ENCODE results near the gene JAKMIP2. TPM values are rescaled to one million over a fixed set of nuclear protein-coding genes. Genes with fewer than 3 reads are reported as not detected.

Gene JAKMIP2
- total and polyA plus RNA-seq, 8 donors = 0.73 to 11.7 (median 8.1) TPM

- no peak for DNase-seq
- no peak overlapping the region for H3K27ac ChIP-seq
- no peaks in the 10 kb centered on the region for H3K36me3 ChIP-seq
- no peaks in the 10 kb centered on the region for H3K4me1 ChIP-seq
- no peaks in the 10 kb centered on the region for H3K27me3 ChIP-seq
- no peak for ATAC-seq
- H3K9me3 ChIP-seq = no peaks in the 10 kb centered on the region
- no peak for TF ChIP-seq CTCF (IDR thresholded peaks at IDR 0.05)
- intact Hi-C loops (cut with DNase I) = no loop called here
- H3K4me3 ChIP-seq = no peak overlapping the region
Measured at GRCh38 chr5:147748590-147748989, 33.9 kb downstream of the JAKMIP2 start.

- TF ChIP-seq CTCF (IDR thresholded peaks at IDR 0.05) = no peak
- intact Hi-C loops (cut with DNase I) = no loop called here
- Histone ChIP-seq H3K27ac (no peak overlapping the region), H3K9me3 (no peaks in the 10 kb centered on the region), H3K36me3 (no peaks in the 10 kb centered on the region), H3K27me3 (no peaks in the 10 kb centered on the region), H3K4me3 (no peak overlapping the region), H3K4me1 (no peaks in the 10 kb centered on the region)
- DNase-seq = no peak
- no peak for ATAC-seq
Measured at GRCh38 chr5:147746986-147747385, 35.5 kb downstream of the JAKMIP2 start.

GRCh38 chr5:147743678-147744374 is 38.7 kb downstream of the JAKMIP2 start:
- Histone ChIP-seq H3K4me3 (no peak overlapping the region), H3K9me3 (no peaks in the 10 kb centered on the region), H3K4me1 (no peaks in the 10 kb centered on the region), H3K27ac (no peak overlapping the region), H3K36me3 (no peaks in the 10 kb centered on the region), H3K27me3 (no peaks in the 10 kb centered on the region)
- TF ChIP-seq CTCF (IDR thresholded peaks at IDR 0.05) = no peak
- DNase-seq (peak in 2 of 4 donors; percentile 65 to 83), ATAC-seq (peak; percentile 25)
- intact Hi-C loops (cut with DNase I) = no loop called here

- Histone ChIP-seq H3K27me3 (no peaks in the 10 kb centered on the region), H3K27ac (no peak overlapping the region), H3K36me3 (no peaks in the 10 kb centered on the region), H3K9me3 (no peaks in the 10 kb centered on the region), H3K4me3 (no peak overlapping the region), H3K4me1 (no peaks in the 10 kb centered on the region)
- intact Hi-C loops (cut with DNase I) = no loop called here
- DNase-seq = no peak
- no peak for TF ChIP-seq CTCF (IDR thresholded peaks at IDR 0.05)
- no peak for ATAC-seq
Measured at GRCh38 chr5:147743012-147743411, 39.5 kb downstream of the JAKMIP2 start.

- intact Hi-C loops (cut with DNase I) = no loop called here
- H3K9me3 ChIP-seq = no peaks in the 10 kb centered on the region
- no peak overlapping the region for H3K27ac ChIP-seq
- H3K4me3 ChIP-seq = no peak overlapping the region
- no peaks in the 10 kb centered on the region for H3K4me1 ChIP-seq
- ATAC-seq (no peak), DNase-seq (no peak)
- no peak for TF ChIP-seq CTCF (IDR thresholded peaks at IDR 0.05)
- H3K27me3 ChIP-seq = no peaks in the 10 kb centered on the region
- no peaks in the 10 kb centered on the region for H3K36me3 ChIP-seq
Measured at GRCh38 chr5:147742151-147742550, 40.4 kb downstream of the JAKMIP2 start.

Data from left lung (tissue), 10 donors.